Hepatic stellate cell (primary cell): ENCODE data around the gene FLCN.
"Not testable (repeated sequence)": the region's sequence is repeated elsewhere in the genome, so short reads cannot be mapped to it uniquely, and the experiment has no call there.

Experiments used
- DNase-seq: peaks from one replicate; pipeline ENCODE4 v3.0.0; 2011; ENCODE audit warnings: low spot score

FLCN gene

DNA sequence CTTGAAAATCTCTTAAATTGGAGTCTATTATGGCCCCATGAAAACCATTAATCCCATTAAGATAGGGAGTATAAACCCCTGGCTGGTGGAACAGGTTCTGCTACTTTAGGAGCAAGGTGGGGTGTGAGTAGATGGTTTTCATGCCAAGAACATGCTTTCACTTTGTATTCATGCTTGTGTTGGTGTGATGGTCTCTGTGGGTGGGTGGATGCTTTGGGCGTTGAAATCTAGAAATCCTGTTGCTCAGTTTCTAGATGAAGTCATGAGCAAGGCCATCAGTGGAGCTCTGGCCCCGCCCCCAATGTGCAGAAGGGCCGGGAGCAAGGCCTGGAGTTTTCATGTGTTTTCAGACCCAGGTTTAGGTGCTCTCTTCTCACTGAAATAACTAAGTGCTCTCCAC lies 50.9 kb downstream of the FLCN start:
- no peak for DNase-seq

DNA sequence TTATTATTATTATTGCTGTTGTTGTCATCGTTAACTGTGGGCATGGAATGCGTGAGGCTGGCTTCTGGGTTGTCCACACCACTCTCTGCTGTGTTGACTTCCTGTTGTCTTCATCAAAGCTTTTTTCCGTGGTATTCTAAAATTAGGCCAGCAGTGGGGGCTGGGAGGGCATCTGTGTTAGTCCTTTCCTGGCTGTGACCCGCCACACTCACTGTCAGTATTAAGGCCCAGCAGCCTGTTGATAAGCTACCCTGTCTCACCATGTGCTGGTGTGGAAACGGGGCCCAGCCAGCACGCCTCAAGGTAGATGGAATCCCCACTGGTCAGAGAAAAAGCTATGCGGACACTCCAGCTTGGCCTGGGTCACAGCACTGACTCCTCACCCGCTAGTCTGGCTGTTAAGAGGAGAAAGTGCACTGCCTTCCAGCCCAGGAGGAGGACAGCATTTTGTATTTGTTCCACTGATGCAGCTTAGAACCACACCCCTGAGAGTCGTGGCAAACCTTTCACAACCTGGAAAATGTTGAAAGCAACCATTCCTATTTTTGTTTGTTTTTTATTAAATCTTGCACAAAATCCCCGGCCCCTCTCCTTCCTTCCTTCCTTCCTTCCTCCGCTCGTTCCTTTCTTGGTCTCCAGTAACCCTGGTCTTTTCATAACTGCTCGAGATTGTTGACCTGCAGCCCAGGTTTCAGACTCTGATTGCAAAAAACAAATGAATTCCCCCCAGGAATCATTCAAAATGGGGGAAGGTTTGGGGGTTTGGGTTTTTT lies 51.8 kb downstream of the FLCN start:
- not testable (repeated sequence) for DNase-seq

DNA sequence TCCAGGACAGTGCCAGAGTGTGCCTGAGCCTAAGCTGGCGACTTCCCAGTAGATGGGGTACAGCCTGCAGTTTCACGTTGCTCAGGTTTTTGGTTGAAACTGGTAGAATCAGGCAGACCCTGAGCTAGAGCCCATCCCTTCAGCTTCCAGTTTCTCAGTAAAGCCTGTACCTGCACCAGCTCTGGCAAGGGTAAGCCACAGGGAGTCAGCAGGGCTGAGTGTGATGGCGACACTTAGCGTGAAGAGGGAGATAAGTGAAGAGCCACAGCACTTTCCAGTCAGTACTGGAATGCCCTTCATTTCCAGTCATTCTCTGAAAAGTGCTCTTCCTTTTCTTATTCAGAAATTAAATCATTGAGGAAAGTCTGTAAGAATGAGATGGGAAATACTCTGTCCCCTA lies 53.2 kb downstream of the FLCN start:
- no peak for DNase-seq

DNA sequence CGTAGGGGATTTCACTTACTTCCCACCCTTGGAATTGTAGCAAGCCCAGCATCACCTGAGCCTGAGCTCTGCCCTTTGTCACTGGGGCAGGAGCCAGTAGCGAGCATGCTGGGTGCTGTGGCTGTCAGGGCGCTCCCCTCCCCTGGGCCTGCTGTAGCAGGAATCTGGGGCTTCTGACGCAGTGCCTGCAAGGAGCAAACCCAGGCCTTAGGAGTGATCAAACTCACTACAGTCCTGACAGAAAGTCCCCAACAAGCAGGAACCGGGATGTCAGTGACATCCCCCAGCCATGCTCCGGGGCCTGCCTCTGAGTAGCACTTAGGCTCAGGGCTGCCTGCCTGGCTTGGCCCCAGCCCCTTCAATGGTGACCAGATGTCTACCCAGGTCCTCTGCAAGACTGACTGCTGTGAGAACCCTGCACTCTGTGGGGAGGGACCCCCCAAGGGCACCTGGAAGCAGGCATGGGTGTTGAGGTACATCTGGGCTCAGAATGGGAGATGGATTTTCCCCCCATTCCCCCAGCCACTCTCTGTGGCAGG lies 54.3 kb downstream of the FLCN start:
- DNase-seq = no peak

DNA sequence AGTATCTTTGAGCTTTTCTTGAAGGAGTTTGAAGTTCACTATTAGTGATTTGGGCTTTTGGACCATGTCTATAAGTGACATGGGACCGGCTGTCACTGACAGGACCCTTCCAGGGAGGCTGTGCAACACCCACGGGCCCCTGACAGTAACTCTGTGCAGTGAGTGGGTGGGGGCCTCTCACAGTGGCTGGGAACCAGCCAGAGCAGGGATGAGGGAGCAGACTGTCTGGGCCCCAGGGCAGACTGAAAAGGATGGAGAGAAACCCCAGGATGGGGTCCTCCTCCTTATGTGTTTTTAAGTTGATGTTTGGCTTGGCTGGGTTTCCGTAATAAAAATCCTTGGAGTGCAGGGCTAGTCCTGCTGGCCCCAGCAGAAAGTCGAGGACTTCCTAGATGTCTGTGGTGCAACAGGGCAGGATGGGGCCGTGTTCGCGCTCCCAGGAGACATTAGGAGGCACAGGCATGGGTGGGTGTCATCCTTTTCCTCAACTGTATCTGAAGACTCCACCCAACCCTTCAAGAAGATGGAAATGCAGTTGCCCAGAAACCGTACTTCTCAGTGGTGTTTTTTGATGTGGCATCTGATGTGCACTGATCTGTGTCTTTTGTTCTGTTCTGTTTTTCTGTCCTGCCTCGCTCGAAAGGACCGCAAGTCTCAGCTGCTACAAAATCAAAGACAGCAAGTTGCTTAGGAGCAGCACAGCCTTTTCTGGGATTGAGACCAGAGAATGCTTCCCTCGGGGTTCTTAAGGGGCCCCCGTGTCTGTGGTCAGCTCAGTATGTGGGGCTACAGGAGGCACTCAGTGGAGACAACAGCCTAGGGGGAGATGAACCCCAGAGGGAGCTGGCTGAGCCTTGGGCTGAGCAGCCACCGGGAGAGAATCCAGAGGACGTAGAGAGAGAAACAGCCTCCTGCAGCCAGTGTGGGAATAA lies 55.0 kb downstream of the FLCN start:
- no peak for DNase-seq

DNA sequence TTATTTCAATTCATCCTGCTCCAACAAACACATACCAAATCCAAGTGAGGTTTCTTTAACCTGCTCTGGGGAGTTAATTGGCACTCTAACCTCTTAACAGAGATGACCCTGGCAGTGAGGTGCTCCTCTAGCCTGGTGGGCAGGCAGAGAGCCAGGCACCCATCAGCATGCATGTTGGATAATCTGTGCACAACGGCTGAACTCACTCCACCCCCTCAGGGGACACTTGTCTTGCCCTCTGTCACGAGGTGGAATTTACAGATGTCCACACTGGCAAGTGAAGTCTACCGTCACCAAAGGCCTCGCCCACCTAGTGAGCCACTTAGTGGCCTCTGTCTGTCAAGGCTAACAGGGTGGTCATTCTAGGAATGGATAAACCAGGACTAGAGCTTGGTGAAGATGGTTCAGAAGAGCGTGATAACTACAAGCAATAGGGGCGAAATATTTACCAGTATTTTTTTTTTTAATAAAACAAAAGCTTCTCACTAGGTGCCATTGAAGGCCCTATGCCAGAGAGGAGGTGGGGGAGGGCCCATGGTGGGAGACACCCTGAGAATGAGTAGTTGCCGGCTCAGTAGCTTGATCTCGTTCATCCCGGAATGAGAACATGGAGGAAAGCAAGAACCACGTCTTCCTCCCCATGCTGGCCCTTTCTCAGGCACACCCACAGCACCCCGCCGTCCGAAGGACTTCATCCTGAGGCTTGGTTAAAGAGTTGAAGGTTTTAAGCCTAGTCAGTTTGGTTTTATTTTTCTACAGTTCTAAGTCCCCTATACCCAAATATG lies 56.0 kb downstream of the FLCN start:
- no peak for DNase-seq

DNA sequence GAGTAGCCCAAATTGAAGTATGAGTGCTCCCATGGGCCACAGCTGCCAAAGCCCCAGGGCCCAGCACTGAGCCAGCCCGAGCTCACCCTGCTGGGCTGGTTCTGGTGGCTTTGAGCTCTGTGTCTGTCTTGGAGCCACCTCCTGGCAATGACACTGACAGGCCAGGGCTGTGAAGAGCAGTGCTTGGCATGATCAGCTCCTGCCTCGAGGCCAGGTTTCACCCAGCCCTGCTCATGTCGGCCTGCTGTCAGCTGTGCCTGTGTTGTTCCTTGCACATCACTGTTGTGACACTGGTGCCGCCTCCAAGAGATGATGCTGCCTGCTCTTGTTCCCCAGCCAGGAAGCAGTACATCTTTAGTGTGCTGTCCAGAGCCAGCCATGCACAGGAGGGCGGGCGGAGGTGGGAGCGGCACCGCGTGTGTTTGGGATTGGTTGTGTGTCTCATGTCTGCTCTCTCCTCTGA lies 56.8 kb downstream of the FLCN start:
- DNase-seq = no peak

DNA sequence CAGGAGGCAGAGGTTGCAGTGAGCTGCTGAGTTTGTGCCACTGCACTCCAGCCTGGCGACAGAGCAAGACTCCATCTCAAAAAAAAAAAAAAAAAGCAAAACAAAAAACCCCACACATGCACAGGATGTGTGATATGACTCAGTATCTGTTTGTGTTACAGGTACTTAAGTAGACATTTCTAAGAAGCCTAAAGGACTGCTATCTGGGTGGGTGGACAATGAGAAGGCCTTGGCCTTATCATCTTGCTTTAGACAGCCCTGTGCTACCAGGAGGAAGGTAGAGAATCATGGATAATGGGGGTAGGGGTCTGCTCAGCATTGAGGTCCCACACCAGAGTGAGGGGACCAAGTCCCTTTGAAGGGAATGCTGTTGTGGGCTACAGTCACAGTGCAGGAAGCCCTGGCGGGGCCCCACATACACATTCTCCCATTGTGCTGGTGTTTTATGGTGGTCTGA lies 57.6 kb downstream of the FLCN start:
- DNase-seq = no peak

DNA sequence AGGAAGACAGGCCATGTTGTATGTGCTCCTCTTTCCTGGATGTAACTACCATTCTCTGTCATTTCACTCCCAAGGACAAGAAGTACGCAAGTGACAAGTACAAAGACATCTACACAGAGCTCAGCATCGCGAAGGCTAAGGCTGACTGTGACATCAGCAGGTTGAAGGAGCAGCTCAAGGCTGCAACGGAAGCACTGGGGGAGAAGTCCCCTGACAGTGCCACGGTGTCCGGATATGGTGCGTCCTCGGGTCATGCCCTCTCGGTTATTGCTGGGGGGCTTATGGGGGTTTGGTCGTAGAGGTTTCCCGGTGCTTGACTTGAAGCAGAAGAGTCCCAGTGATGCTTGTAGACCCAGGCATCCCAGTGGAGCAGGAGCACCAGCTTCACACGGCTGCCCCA lies 59.8 kb downstream of the FLCN start:
- no peak for DNase-seq

DNA sequence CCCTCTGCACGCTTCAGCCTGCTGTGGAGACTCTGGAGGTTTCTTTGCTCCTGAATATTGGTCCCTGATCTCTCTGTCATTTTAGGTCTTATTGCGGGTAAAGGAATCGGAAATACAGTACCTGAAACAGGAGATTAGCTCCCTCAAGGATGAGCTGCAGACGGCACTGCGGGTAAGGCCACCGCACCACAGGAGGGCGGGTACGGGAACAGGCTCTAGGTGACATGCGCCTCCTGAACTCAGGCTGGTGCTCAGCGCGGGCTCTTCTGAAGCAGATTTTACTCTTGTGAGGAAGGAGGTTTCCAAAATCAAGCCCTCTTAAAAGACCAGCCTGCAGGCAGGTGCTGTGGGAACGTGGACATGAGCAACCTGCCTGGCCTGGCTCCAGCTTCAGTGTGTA lies 60.6 kb downstream of the FLCN start:
- DNase-seq = no peak

DNA sequence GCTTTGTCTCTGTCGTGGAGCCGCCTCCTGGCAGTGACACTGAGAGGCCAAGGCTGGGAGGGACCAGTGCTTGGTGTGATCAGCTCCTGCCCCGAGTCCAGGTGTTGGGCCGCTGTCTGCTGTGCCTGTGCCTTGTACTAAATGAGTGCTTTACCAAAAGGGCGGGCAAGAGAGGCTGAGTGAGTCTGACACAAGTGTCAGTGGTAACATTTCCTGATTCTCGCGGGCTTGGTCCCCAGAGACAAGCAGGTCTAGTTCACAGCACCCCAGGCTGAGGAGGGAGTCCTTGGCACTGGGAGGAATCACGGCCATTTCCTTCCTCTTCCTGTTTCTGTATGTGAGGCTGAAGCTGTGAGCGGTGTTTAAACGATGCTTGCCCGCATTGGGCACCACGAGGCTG lies 61.1 kb downstream of the FLCN start:
- DNase-seq = no peak

DNA sequence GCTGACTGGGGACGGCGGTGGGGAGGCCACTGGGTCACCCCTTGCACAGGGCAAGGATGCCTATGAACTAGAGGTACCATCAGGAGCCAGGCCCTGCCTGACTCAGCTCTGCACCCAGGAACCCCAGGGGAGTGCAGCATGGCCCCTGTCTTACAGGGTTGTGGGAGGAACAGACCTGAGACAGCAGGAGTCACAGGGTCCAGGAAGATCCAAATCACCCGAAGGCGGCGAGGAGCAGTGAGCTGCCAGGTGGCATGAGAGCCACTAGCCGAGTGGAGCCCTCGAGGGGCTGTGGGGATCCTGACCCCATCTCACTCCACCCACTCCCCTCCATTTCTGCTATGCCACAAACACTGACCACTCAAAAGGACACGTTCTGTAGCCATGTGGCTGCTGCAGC lies 61.6 kb downstream of the FLCN start:
- no peak for DNase-seq

DNA sequence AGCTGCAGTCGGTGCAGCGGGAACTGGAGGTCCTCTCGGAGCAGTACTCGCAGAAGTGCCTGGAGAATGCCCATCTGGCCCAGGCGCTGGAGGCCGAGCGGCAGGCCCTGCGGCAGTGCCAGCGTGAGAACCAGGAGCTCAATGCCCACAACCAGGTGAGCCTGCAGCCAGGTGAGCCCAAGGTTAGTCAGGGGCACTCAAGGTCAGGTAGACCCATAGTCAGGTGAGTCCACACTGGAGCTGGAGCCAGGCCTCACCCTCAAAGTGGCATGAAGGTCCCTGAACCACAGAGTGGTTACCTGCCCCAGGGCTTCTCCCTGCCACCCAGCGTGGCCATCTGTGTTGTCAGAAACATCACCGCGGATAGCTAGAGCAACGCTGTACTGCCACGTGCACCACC lies 63.0 kb downstream of the FLCN start:
- DNase-seq = no peak

DNA sequence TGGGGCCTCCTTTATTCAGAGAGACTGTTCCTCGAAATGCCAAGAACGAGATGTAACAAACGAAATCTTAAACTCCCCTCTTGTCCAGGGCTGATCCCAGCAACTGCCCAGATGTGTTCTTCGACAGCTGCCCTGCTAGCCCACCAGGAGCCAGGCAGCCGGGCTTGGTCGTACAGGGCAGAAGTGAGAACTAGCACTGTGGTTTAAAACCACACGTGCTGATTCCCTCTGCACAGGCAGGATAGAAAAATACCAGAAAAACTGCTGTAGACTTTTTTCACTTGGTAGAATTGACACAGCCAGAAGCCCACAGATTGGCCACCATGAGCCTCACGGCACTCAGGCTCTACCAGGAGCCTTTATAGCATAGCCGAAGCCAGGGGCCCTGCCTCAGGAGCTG lies 64.0 kb downstream of the FLCN start:
- DNase-seq = no peak

DNA sequence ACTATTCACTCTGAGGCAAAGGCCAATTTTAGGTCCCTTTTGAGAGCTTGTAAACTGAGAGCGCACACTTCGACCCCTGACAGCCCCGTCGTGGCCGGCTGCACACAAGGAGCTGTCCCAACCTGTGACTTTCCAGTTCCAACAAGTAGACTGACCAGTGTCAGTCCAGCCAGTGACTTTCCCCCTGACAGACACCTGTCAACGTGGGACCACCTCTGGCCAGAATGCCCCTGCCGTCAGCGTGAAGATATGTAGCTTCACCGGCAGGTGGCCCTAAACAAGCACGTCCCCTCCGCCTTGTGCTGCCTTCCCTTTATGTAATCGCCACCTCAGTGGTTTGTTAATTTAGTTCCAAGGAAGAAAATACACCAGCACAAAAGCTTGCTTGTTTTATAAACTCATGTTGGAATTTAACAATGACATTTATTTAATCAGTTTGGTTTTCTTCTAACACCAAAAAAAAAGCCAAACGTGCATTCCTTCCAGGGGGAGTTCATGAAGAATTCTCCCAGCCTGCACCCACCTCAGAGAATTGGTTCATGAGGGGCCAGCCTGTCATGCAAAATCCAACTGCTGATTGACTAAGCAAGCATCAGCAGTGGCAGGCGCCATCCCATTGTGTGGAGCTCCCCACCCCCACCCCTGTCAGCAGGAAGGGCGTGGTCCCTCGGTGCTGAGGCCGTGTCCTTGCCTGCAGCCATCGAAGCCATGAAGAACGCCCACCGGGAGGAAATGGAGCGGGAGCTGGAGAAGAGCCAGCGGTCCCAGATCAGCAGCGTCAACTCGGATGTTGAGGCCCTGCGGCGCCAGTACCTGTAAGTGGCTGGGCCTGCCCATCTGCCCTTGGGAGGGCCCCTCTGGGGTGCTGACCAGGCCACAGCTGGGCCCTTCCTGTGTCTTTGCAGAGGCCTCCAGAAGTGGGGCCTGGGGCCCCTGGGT lies 64.7 kb downstream of the FLCN start:
- no peak for DNase-seq

DNA sequence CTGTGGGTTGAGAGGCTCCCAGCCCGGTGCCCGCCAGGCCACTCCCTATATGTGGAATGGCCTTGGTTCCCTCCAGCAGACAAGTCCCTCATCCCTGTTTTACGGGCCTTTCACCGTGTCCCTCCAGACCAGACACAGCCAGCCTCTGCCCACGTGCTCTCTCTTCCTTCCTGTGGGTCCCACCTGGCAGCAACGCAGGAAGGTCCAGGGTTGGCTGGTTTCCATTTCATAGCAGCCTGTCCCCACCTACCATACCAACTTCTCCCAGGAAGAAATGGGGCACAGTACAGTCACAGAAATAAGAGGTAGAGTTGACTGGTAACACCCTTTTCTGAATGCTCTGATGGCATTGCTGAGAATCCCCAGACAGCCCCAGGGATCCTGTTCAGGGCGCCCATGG lies 65.8 kb downstream of the FLCN start:
- DNase-seq = no peak

DNA sequence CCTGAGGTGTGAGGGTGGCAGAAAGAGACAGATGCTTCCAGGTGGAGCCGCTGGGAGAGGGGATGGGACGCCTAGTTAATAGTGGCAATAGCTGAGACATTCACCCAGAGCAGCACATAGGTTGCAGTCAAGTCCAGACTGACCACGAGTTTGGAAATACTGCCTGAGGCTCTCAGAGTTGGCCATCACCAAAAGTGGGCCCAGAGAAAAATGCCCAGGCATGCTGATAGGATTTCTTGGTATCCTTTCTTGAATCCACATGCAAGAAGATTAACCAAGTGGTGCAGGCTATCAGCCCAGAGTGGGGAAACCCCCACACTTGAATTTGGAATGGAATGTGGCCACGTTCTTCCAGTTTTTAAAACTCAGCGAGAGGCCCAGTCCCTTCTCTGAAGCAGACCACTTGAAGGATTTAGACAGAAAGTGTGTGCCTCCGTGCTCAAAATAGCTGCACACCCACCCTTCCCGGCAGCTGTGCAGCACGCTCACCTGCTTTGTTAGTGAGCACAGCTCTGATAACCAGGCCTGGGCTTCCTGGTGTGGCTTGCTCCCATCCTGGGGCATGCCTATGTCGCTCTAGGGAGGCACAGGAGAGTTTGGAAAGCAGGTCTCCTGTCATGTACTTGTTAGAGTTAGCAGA lies 66.5 kb downstream of the FLCN start:
- no peak for DNase-seq

DNA sequence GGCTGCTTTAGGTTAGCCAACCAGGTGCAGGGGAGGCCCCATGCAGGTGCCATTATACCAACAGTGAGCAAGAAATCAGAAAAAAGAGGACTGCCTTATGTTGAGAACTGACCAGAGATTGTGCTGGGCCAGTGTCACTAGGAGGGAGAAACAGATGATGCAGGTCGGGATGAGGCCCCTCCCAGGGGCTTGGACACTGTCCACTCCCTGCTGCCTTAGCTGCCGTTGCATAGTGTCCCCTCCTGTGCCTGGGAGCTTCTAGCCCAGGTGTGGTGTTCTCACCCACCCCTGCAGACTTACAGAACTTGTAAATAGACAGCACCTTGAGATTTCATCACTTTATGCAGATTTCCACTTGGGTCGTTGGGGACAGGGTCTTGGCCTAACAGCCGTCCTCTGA lies 67.6 kb downstream of the FLCN start:
- no peak for DNase-seq

DNA sequence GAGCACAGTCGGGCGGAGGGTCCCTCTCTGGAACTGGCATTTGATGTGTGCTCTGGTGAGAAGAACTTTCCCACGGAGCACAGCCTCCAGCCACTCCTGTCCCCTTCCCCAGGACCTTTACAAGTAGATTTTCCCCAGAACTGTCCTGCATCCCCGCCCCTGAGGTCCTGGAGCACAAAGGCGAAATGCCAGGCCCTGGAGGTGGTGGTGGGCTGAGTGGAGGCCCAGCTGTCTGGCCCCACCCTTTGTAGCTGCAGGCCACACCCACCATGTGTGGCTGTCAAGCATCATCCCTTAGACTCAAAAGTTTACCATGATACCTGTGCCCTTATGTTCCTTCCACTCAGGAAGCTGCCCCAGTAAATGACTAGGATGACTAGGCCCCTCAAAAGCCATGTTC lies 68.6 kb downstream of the FLCN start:
- DNase-seq = no peak

DNA sequence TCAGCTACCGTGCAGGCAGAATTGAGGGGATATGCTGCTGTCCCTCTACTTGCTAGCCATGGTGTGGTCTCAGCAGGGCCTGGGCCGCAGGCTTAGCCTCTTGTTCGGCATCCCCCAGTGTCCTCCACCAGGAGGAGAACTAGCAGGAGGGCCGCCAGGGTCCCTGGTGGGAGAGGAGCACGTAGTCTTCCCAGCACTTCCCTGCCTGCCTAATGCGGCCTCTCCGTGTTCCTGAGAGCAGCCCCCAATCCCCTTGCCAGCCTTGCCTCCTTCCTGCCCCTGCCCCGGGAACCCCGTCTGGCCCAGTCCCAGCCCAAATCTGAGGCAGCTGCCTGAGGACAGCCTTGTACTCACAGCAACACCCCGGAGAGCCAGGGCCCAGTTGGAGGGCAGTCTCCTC lies 69.0 kb downstream of the FLCN start:
- no peak for DNase-seq

DNA sequence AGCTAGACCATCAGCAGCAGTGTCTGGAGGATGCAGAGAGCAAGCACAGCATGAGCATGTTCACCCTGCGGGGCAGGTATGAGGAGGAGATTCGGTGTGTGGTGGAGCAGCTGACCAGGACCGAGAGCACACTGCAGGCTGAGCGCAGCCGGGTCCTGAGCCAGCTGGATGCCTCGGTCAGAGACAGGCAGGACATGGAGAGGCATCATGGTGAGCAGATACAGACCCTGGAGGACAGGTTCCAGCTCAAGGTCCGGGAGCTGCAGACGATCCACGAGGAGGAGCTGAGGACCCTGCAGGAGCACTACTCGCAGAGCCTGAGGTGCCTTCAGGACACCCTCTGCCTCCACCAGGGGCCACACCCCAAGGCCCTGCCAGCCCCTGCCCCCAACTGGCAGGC lies 69.6 kb downstream of the FLCN start:
- no peak for DNase-seq
